OCI-LY1 (cell line): ENCODE results near the gene PRUNE2.

Experiments used
- H2AFZ ChIP-seq: fragments of 200-600 bp; sonication (generic), shearing (Covaris generic); 2 replicates; pipeline ENCODE4 v1.6.0; 2014; ENCODE audit warnings: antibody characterized with exemption, mild to moderate bottlenecking, low read length
- H3F3A ChIP-seq: fragments of 200-600 bp; sonication (generic), shearing (Covaris generic); 2 replicates; pipeline ENCODE4 v1.6.0; 2014; ENCODE audit warnings: mild to moderate bottlenecking, antibody characterized with exemption, low read length, moderate library complexity; ENCODE audit not compliant: insufficient read depth
- H3K27ac ChIP-seq: fragments of 200-600 bp; sonication (generic); 2 replicates; pipeline ENCODE4 v1.5.1; 2014; ENCODE audit warnings: low read length, mixed run types, mild to moderate bottlenecking, low read depth; ENCODE audit not compliant: poor library complexity, severe bottlenecking
- H3K27me3 ChIP-seq: fragments of 200-600 bp; sonication (generic); 2 replicates; pipeline ENCODE4 v1.6.0; 2014; ENCODE audit warnings: antibody characterized with exemption, mild to moderate bottlenecking, low read length, moderate library complexity; ENCODE audit not compliant: insufficient read depth
- H3K36me3 ChIP-seq: fragments of 200-600 bp; sonication (generic); 2 replicates; pipeline ENCODE4 v1.6.1; 2014; ENCODE audit warnings: mild to moderate bottlenecking, antibody characterized with exemption, low read length, moderate library complexity, mixed read lengths; ENCODE audit not compliant: insufficient read depth
- H3K4me1 ChIP-seq: fragments of 200-600 bp; sonication (generic); 2 replicates; pipeline ENCODE4 v1.5.1; 2014; ENCODE audit warnings: mild to moderate bottlenecking, low read length, moderate library complexity; ENCODE audit not compliant: insufficient read depth, severe bottlenecking
- H3K4me2 ChIP-seq: fragments of 200-600 bp; sonication (generic), shearing (Covaris generic); 2 replicates; pipeline ENCODE4 v1.6.1; 2014; ENCODE audit warnings: low read length
- H3K4me3 ChIP-seq: fragments of 200-600 bp; sonication (generic); 2 replicates; pipeline ENCODE4 v1.5.1; 2014; ENCODE audit warnings: low read length, low read depth, mild to moderate bottlenecking, mixed read lengths; ENCODE audit not compliant: poor library complexity, severe bottlenecking
- H3K79me2 ChIP-seq: fragments of 200-600 bp; shearing (Covaris generic); 2 replicates; pipeline ENCODE4 v1.6.1; 2016; ENCODE audit warnings: mixed run types, low read length, mixed read lengths; ENCODE audit not compliant: insufficient read depth
- H3K9ac ChIP-seq: fragments of 200-600 bp; sonication (generic), shearing (Covaris generic); 2 replicates; pipeline ENCODE4 v1.6.1; 2014; ENCODE audit warnings: mild to moderate bottlenecking, low read length, mixed read lengths
- H3K9me2 ChIP-seq: fragments of 200-600 bp; sonication (generic), shearing (Covaris generic); 2 replicates; pipeline ENCODE4 v1.6.1; 2014; ENCODE audit warnings: low read depth, mild to moderate bottlenecking, low read length, mixed read lengths
- H3K9me3 ChIP-seq: fragments of 200-600 bp; shearing (Covaris generic); 2 replicates; pipeline ENCODE4 v1.6.1; 2014; ENCODE audit warnings: low read length, mixed read lengths
- H4K20me1 ChIP-seq: fragments of 200-600 bp; sonication (generic), shearing (Covaris generic); 2 replicates; pipeline ENCODE4 v1.6.0; 2016; ENCODE audit warnings: mild to moderate bottlenecking, low read length; ENCODE audit not compliant: insufficient read depth
- CTCF ChIP-seq: fragments of 200-600 bp; sonication (generic), shearing (Covaris generic); IDR thresholded peaks from 2 replicates; pipeline ENCODE4 v1.5.1; 2017; ENCODE audit warnings: mild to moderate bottlenecking, antibody characterized with exemption, low read length, moderate library complexity, mixed read lengths
- EZH2 ChIP-seq: fragments of 200-600 bp; sonication (generic), shearing (Covaris generic); IDR thresholded peaks from 2 replicates; pipeline ENCODE4 v1.8.0; 2017; ENCODE audit warnings: borderline replicate concordance, mixed run types, mild to moderate bottlenecking, antibody characterized with exemption, low read length, moderate library complexity, mixed read lengths

The PRUNE2 gene

DNA sequence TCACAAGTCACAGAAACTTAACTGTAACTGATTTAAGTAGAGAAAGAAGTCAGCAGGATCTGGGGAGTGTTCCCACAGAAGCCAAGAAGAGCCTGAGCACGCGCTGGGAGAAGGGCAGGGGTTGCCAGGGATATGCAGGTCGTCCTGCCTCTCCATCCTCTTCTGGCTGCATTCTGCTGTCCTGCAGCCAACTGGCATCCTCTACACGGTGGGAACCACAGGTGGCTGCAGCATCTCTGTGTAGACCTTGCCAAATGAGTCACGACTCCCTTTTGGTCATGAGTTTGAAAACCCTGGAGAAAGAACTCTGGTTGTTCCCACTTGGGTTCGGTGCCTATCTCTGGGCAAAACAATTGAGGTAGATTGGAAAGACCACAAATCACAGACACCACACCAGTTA, 180.0 kb downstream of the PRUNE2 start:
- H4K20me1 ChIP-seq: no peaks in the 10 kb centered on the region
- H2AFZ ChIP-seq: no peak overlapping the region
- H3K27ac ChIP-seq: no peak overlapping the region
- H3K79me2 ChIP-seq: no peaks in the 10 kb centered on the region
- no peak overlapping the region for H3K4me3 ChIP-seq
- H3F3A ChIP-seq: no peaks in the 10 kb centered on the region
- H3K4me1 ChIP-seq: no peaks in the 10 kb centered on the region
- peaks cover 6% of the 10 kb centered on the region; the same call in 1 of the 2 replicates for H3K27me3 ChIP-seq
- no peaks in the 10 kb centered on the region for H3K9me2 ChIP-seq
- H3K9ac ChIP-seq: no peak overlapping the region
- H3K36me3 ChIP-seq: no peaks in the 10 kb centered on the region
- no peaks in the 10 kb centered on the region for H3K9me3 ChIP-seq
- no peak for TF ChIP-seq EZH2
- no peak for TF ChIP-seq CTCF
- no peak overlapping the region for H3K4me2 ChIP-seq

- no peak overlapping the region for H3K27ac ChIP-seq
- no peaks in the 10 kb centered on the region for H3K79me2 ChIP-seq
- H2AFZ ChIP-seq: no peak overlapping the region
- H3K9ac ChIP-seq: no peak overlapping the region
- peaks cover 6% of the 10 kb centered on the region; the same call in 1 of the 2 replicates for H3K27me3 ChIP-seq
- TF ChIP-seq EZH2: no peak
- TF ChIP-seq CTCF: no peak
- no peaks in the 10 kb centered on the region for H3K9me2 ChIP-seq
- no peak overlapping the region for H3K4me2 ChIP-seq
- H3K4me3 ChIP-seq: no peak overlapping the region
- H3K9me3 ChIP-seq: no peaks in the 10 kb centered on the region
- no peaks in the 10 kb centered on the region for H4K20me1 ChIP-seq
- H3K4me1 ChIP-seq: no peaks in the 10 kb centered on the region
- H3F3A ChIP-seq: no peaks in the 10 kb centered on the region
- H3K36me3 ChIP-seq: no peaks in the 10 kb centered on the region
These were observed 180.8 kb downstream of the PRUNE2 start for GRCh38 chr9:76725011-76725546.

- no peak overlapping the region for H2AFZ ChIP-seq
- H3K27me3 ChIP-seq: peaks cover 6% of the 10 kb centered on the region; the same call in 1 of the 2 replicates
- no peak overlapping the region for H3K4me2 ChIP-seq
- H3K36me3 ChIP-seq: no peaks in the 10 kb centered on the region
- H3K27ac ChIP-seq: no peak overlapping the region
- H4K20me1 ChIP-seq: no peaks in the 10 kb centered on the region
- no peaks in the 10 kb centered on the region for H3F3A ChIP-seq
- no peaks in the 10 kb centered on the region for H3K79me2 ChIP-seq
- TF ChIP-seq CTCF (no peak), EZH2 (no peak)
- H3K9me2 ChIP-seq: no peaks in the 10 kb centered on the region
- H3K4me3 ChIP-seq: no peak overlapping the region
- H3K9me3 ChIP-seq: no peaks in the 10 kb centered on the region
- no peaks in the 10 kb centered on the region for H3K4me1 ChIP-seq
- H3K9ac ChIP-seq: no peak overlapping the region
These were observed 185.7 kb downstream of the PRUNE2 start for GRCh38 chr9:76720245-76720644.
